Medulla oblongata (tissue), 1 donor: ENCODE measurements around the gene ZFYVE21.
"Not testable (repeated sequence)": the region's sequence is repeated elsewhere in the genome, so short reads cannot be mapped to it uniquely, and the experiment has no call there.

Experiments
- DNase-seq: peaks from one replicate; pipeline ENCODE4 v3.0.0-alpha.2; 2015; ENCODE audit errors: extremely low spot score

The ZFYVE21 gene

DNA sequence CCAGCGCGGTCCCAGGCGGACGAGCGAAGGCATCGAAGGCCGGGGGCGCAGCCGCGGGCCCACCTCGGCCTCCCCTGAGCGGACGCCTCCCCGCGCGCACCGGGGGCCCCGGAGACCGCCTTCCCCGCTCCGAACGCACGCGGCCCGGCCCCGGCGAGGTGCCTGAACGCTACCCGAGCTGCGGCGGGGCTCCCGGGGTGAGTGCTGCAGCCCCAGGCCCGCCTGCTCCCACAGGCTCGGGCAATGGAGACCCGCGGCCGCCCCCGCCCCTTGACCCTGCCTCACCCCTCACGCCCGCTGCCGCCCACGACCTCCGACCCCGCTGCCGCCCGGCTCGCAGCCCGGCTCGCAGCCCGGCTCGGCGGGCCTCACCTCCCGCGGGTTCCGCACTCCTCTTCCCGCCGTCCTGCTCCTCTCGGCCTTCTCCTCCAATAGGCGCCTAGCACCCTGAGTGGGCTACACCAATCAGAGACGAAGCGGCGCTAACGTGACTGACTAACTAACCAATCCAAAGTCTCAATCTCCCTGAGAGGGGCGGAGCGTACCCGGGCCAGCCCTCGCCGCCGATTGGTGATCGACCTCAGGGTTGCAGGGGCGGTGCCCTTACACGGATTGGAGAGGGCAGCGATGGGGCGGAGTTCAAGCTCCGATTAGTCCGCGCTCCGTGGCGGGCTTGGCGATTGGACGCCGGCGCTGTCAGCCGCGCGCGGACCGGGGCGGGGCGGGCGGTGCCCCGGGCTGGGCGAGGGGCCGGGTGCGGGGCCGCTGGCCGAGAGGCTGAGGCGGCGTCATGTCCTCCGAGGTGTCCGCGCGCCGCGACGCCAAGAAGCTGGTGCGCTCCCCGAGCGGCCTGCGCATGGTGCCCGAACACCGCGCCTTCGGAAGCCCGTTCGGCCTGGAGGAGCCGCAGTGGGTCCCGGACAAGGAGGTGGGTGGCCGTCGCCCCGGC lies at the start of gene ZFYVE21, which contains the start of gene XRCC3:
Gene ZFYVE21 (plus strand): TSS at position 759 of the 949 bp plus-strand sequence. CDS start 32 bp downstream, at position 791.
Gene XRCC3 (minus strand): TSS at position 400 of the 949 bp plus-strand sequence. CDS start 4,364 bp downstream, outside the sequence.
- peak; percentile 99 for DNase-seq

DNA sequence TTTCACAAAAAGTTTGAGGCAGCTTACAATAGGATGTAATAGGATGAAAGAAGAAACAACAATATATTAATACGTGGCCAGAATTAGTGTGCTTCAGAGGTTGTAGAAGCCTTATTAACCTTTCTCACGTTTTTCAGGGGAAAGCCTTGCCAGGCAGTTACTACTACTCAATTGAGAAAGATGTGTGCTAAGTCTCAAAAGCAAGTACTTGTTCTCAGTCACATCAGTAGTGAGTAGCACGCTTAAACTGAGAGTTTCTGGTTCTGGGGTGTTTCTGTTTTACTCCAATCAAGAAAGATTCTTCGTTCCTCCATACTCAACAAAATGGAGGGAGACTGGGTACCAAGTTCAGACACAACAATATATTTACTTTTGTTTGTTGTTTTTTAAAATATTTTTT lies 47.9 kb upstream of the ZFYVE21 start:
- DNase-seq: no peak

DNA sequence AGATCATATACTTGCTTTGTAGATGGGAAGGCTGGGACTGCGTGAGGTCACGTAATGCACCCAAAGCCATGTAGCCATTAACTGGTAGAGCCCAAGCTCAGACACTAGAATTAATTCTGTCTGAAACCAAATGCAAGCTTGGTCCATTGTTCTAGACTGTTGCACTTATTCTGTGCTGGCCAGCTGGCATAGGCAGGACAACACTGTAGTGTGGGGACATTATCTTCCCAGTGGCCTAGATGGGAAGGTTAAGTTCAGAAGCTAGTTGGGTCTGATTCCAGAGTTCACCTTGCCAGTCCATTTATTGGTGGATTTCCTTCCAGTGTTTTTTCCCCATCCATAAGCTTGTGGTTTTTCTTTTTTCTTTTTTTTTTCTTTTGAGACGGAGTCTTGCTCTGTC lies 47.5 kb upstream of the ZFYVE21 start:
- no peak for DNase-seq

DNA sequence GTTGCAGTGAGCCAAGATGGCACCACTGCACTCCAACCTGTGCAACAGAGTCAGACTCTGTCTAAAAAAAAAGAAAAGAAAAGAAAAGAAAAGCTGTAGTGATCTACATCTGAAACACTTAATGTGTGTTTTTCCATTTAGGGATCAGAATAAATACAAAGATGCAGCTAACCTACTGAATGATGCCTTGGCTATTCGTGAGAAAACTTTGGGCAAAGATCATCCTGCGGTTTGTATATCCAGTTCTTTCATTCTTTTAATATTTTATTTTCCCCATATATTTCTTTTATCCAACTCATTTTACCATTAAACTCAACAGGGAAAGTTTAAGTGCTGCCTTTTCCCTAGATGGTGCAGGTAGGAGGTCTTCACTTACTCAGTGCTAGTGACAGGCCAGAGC lies 46.2 kb upstream of the ZFYVE21 start:
- no peak for DNase-seq

DNA sequence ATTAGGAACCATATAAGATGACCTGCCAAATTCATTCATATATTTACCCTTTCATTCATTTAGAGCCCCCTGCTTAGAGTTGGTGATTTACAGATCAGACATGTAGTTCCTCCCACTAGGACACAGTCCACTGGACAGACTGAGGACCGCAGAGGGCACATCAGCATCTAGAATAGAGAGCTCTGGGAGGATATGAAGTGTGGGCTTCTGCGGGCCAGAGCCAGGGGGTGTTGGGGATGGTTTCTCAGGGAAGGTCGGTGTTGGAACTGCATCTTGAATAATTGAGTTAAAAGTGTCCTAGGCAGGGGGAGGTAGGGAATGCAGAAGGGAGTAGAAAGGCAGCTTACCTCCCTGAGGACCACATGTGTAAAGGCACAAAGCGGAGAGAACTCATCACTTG lies 43.7 kb upstream of the ZFYVE21 start:
- DNase-seq: no peak

DNA sequence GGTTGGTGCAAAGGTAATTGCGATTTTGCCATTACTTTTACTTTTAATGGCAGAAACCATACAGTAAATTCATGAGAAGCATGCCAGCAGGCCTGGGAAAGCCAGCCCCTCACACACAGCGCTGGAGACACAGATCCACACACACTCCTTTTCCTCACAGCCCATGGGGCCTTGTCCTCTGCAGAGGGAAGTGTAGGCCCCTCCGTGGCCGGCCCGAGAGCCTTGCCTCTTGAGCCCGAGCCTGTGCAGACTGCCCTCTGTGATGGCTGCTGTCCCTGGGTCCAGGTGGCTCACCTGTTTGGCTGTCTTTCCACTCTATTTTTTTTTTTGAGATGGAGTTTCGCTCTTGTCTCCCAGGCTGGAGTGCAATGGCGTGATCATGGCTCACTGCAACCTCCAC lies 39.7 kb upstream of the ZFYVE21 start:
- no peak for DNase-seq

DNA sequence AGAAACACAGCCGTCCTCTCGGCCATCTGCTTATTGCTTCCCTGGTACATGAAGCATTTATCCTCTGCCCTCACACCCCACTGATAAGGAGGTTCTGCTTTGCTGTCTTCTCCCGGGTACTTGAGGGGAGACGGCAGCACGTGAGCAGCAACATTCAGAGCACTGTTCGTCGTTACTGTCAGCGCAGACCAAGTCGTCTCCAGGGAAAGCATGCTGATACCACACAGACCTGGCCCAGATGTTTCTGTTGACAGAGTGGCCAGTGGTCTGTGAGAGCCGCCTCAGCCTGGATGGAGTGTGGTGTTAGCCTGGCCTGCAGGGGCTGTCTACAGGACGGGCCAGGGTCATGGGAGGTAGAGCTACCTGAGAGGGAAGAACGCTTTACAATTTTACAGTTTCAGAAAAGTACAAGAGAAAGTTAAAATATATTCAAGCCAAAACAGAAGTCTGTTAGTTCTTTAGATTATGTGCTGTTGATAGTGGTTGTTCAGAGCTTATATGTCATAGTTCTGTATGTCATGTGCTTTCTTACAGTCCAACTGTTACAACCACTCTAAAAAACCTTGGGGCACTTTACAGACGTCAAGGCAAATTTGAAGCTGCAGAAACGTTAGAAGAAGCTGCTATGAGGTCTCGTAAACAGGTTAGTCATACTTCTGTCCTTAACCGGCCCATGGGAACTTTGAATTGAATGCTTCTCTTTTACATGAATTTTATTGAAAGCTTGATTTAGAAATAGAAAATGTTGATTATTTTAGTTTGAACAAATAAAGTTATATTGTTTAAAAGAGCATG lies 38.5 kb upstream of the ZFYVE21 start:
- no peak for DNase-seq

DNA sequence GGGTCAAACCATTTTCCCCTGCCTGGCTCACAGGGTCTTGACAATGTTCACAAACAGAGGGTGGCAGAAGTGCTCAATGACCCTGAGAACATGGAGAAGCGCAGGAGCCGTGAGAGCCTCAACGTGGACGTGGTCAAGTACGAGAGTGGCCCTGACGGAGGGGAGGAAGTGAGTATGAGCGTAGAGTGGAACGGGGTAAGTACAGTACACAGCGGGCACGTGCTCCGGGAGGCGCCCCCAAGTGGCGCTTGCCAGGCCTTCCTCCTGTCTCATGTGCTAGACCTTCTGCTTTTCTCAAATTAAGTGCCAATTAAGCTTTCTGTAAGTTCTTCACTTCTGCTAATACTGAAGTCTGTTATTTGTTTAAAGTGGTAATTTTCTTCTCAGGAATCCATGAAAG lies 36.3 kb upstream of the ZFYVE21 start:
- DNase-seq: peak; percentile 51

DNA sequence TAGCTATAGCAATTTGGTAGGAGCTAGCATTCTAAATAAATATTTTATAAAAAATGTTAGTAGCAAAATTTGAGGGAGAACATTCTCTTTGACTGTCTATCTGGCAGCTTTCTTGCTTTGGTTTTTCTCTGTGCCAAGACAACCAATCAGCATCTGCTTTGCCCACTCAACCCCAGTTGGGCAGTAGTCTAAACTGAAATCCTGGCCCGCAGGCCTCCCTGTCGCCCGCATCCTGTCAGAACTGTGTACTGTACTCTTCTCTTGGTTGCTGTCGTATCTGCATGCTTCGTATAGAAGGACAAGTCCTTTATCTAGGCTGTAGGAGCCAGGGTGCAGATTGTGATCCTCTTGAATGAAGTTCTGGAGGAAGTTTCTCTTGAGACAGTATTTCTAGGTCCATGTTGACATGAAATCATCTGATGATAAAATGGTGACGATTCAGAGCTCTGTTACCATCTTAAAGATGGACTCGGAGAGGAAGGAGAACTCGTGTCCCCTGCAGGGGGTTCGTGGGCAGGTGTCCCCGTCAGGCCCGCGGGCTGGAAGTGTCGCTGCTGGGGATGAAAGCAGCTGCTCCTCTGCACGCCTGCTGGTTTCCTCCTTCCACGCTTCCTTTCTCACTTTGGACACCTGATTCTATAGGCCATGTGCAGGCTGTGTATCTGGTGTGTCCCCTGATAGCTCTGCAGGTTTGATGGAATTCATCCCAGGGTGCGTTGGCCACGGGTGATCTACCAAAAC lies 34.9 kb upstream of the ZFYVE21 start:
- DNase-seq: no peak

DNA sequence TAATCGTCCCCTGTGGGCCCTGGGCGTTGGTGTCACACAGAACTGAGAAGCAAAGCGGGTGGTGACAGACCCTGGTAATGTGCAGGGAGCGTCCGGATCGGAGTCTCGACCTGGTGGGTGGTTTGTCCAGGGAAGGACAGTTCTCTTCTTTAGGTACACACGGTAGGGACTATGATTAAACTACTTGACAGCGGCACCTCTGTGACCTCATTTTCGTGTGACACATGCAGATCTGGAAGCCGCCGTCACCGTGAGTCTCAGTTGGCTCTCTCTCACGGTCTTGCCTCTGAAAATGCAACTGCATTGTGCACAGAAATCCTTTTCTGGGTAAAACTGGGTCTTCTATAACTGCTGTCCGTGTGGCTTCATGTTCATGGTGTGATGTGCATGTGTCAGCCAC lies 32.5 kb upstream of the ZFYVE21 start:
- no peak for DNase-seq

DNA sequence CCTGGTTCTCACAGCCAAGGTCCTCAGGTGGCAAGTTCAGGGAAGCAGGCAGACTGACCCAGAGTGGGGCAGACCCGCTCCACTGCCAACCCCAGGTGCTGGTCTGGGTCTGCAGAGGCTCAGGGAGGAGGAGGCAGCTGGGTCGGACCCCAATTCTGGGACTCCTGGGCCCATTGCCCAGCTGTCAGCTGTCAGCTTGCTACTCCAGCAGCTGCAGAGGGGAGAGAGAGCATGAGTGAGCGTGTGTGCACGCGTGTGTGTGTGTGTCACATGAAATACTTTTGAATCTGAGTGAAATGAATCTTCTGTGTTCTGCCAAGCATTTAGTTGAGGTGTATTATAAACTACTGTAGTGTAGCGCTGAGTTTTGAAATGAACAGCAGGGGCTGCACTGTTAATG lies 31.1 kb upstream of the ZFYVE21 start:
- no peak for DNase-seq

DNA sequence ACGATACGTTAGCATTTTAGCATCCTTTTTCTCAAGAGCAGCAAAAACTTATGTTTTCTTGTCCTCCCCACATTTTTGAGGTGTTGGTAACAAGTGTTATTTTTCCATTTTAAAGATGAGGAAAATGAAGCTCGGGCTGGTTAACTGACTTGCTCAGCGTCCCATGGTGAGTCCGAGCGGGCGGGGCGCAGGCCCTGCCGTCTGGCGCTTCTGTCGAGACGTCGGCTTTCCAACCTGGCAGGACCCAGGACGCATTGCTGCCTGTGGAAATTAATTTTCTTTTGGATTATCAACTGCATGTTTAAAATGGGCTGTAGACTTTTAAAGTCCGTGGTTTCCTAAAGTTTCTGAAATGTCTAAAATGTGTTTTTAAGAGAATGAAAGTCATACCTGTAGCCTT lies 30.7 kb upstream of the ZFYVE21 start:
- DNase-seq: no peak

DNA sequence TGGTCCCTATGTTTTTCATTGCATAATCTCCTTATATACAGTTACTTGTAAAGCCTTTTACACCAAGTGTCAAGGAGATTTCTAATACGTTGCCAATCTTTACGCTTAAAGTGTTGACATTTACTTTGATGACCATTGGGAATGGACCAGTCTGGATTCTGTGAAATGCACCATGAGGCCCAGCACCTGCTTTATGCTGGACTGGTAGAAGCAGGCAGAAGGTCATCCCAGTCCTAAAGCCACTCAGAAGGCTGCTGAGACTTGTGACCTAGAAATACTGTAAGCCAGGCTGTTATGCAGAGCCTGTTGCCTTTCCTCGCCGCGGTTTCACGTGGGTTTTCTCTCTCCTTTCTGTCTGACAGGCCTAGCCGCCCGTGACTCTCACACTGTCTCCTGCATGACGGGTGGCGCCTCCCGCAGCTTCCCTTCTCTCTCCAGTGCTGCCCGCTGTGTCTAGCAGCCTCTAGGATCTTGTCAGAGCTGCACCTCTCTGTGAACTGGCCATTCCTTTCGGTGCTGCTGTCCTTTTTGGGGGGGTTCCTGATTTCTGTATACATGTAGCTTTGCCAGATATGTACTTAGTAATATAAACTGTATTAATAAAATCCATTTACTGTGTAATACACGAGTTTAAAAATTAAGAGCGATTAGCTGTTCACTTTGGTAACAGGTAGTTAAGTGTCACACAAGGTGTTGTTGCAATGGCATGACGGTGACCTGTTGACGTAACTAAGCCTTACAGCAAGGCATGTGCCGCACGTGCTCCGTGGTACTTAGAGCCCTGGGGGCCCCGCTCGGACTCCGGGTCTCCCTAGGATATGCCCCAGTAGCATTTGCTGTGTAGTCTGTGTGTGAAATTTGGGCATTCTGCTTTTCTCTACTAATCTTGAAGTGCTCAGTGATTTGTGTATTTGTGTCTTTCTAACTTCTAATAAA lies 30.1 kb upstream of the ZFYVE21 start:
- DNase-seq: no peak

DNA sequence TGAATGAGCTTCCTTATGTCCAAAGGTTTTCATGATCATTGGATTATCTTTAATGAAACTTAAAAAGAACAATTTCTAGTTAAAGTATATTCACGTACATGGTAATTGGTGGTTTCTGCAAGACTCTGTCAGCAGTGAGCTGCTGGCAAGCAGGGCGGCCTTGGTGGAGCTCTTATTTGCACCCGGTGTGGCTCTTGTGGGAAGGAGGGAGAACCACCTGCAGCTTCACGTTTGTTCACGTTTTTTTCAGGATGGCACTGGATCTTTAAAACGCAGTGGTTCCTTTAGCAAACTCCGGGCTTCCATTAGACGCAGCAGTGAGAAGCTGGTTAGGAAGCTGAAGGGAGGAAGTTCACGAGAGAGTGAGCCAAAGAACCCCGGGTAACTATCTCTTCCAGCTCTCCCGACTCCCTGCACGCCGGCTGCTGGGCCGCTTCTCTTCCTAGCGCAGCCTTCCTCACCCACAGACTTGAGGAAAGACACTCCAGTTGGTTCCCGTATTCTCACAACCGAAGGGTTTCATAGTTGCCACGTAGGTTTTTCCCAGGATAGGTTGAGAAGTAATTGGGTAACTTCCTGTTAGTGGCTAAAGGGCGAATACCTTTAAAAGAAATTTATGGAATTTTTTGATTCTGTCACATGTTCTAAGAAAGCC lies 28.7 kb upstream of the ZFYVE21 start:
- DNase-seq: no peak

DNA sequence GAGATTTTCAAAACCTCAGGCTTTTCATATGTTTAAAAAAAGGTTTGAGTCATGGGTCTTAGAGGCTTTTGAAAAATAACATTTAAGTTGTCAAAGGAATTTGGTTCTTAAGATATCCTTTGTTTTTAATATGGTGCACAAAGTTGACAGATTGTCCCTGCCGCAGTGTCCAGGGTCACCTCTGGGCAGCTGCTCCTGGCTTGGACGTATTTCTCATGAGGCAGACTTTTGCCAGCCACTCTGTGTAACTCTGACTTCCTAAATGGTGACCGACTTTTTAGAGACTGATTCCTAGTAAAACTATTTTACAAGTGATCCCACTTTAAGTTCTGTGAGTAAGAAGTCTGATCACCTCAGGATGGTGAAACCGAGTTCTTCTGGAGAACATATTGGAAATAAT lies 27.9 kb upstream of the ZFYVE21 start:
- DNase-seq: no peak

DNA sequence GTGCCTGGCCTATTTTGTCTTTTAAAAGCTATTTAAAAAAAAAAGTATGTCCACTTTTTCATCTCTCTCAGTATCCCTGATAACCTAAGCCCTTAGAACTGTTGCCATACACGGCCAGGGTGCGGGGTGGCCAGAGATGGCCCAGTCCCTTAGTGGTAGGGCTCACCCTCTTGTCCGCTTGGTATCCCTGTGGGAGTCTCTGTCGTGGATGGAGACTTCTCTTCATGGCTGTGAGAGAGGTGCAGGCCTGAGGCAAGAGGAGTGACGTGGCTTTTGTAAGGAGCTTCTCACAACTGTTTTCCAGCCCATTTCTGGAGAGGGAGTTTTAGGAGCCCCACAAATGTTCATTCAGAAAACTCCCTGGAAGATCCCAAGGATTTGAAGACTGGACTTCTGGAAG lies 27.2 kb upstream of the ZFYVE21 start:
- no peak for DNase-seq

DNA sequence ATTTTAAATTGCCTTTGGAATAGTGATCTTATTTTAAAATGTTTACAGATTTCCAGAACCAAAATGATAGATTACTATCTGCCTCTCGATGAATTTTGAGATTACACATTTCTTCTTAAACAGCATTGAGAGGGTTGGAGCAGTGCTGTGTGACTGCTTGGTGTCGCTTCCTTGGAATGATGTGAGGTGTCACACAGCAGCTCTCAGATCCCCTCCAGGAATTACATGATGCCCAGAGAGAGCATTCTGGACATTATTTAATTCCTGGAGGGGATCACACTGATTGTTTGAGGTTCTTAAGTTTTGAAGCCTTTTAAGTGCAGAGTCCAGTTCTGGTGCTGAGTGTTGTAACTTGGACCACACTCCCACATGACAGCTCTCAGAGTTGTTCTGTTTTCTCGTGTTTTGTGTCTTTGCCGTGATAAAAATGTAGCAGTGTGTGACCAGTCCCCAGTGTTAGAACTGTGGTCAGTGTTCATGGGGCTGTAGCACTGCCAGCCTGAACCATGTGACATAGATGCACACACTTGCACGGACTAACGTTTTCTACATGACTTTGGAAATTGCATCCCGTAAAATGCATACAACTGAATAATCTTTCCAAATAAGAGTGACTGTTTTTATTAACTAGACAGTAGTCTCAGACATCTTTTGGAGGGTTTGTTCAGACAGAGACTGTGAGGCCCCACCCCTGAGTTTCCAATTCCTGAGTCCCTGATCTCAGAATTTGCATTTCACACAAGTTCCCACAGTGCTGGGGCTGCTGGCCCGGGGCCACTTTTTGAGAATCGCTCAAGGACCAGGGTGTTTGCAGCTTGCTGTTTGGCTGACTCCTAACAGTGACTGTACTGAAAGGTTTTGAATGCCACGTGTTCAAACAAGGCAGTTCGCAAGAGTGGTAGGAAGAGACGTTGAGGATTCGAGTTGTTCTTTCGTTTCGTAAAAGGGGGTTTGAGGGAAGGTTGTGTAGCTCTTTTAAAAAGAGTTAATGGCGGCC lies 26.4 kb upstream of the ZFYVE21 start:
- DNase-seq: peak; percentile 78

DNA sequence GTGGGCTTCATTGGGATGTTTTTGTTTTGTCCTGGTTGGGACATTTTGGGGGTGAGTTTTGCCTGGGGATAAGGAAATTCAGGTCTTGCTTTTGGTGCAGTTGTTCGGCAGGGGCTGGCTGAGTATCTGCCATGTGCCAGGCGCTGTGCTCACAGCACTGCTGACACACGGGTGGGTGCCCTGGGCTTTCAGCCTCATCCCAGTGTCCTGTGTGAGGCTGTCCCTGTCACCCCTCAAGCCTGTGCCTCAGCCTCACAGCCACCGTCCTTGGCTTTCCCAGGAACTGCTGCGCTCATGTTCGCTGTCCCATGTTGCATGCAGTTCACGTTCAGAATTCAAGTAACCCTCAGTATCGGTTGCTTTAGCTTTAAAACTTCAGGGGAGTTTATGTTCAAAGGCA lies 25.3 kb upstream of the ZFYVE21 start:
- DNase-seq: no peak

DNA sequence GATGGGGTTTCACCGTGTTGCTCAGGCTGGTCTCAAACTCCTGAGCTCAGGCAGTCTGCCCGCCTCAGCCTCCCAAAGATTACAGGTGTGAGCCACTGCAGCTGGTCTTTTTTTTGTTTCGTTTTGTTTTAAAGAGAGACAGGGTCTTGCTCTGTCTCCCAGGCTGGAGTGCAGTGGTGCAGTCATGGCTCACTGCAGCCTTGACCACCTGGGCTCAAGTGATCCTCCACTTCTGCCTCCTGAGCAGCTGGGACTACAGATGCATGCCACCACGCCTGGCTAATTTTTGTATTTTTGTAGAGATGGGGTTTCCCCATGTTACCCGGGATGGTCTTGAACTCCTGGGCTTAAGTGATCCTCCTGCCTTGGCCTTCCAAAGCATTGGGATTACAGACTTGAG lies 24.0 kb upstream of the ZFYVE21 start:
- not testable (repeated sequence) for DNase-seq
